SK-N-SH treated with all-trans-retinoic acid at 6 μM for 48 hours (cell line): ENCODE results near the gene PLPP3.

Experiments
- ATAC-seq: fragments of 200-7000 bp; cut with Tn5 transposase; 3 replicates; pipeline ENCODE4 v1.9.1; 2020; ENCODE audit warnings: mild to moderate bottlenecking, moderate library complexity
- ARNTL ChIP-seq: fragments of 450-650 bp; formaldehyde crosslinking; IDR thresholded peaks from 2 replicates; pipeline ENCODE4 v1.5.0; 2020; ENCODE audit warnings: low read depth, mild to moderate bottlenecking, moderate library complexity, borderline replicate concordance
- BACH2 ChIP-seq: fragments of 250-450 bp; sonication (Bioruptor Pico); IDR thresholded peaks from 2 replicates; pipeline ENCODE4 v1.9.0; 2021; ENCODE audit warnings: mild to moderate bottlenecking, borderline replicate concordance
- CSDC2 ChIP-seq: fragments of 250-450 bp; sonication (Bioruptor Pico); IDR thresholded peaks from 2 replicates; pipeline ENCODE4 v1.5.0; 2020; ENCODE audit warnings: mild to moderate bottlenecking, moderate library complexity
- ESRRG ChIP-seq: fragments of 250-450 bp; sonication (Bioruptor Pico); IDR thresholded peaks from 2 replicates; pipeline ENCODE4 v1.6.1; 2021; ENCODE audit warnings: mild to moderate bottlenecking
- GLIS3 ChIP-seq: fragments of 250-450 bp; sonication (Bioruptor Pico); IDR thresholded peaks from 2 replicates; pipeline ENCODE4 v1.5.0; 2020; ENCODE audit warnings: mild to moderate bottlenecking, moderate library complexity
- ISL1 ChIP-seq: fragments of 250-450 bp; sonication (Bioruptor Pico); IDR thresholded peaks from 2 replicates; pipeline ENCODE4 v2.1.2; 2022; ENCODE audit warnings: mild to moderate bottlenecking, moderate library complexity
- OSR1 ChIP-seq: fragments of 250-450 bp; sonication (Bioruptor Pico); IDR thresholded peaks from 2 replicates; pipeline ENCODE4 v1.8.0; 2022; ENCODE audit warnings: moderate library complexity, mild to moderate bottlenecking, inconsistent platforms
- PPARA ChIP-seq: fragments of 250-450 bp; sonication (Bioruptor Pico); IDR thresholded peaks from 2 replicates; pipeline ENCODE4 v1.5.0; 2020; ENCODE audit warnings: mild to moderate bottlenecking, borderline replicate concordance
- RARB ChIP-seq: fragments of 250-450 bp; sonication (Bioruptor Pico); IDR thresholded peaks from 2 replicates; pipeline ENCODE4 v1.8.0; 2021; ENCODE audit warnings: mild to moderate bottlenecking, moderate library complexity
- TCF4 ChIP-seq: fragments of 250-450 bp; sonication (Bioruptor Pico); IDR thresholded peaks from 2 replicates; pipeline ENCODE4 v1.8.0; 2021; ENCODE audit warnings: mild to moderate bottlenecking, moderate library complexity, borderline replicate concordance
- TOX ChIP-seq: fragments of 250-450 bp; sonication (Bioruptor Pico); IDR thresholded peaks from 2 replicates; pipeline ENCODE4 v1.8.0; 2021; ENCODE audit warnings: mild to moderate bottlenecking, moderate library complexity, borderline replicate concordance
- ZC3H10 ChIP-seq: fragments of 250-450 bp; sonication (Bioruptor Pico); IDR thresholded peaks from 2 replicates; pipeline ENCODE4 v1.5.1; 2021; ENCODE audit warnings: mild to moderate bottlenecking, moderate library complexity
- ZFP3 ChIP-seq: fragments of 250-450 bp; sonication (Bioruptor Pico); IDR thresholded peaks from 2 replicates; pipeline ENCODE4 v1.5.0; 2020; ENCODE audit warnings: mild to moderate bottlenecking, moderate library complexity
- ZFP30 ChIP-seq: fragments of 450-650 bp; formaldehyde crosslinking; IDR thresholded peaks from 2 replicates; pipeline ENCODE4 v1.5.0; 2022; ENCODE audit warnings: mild to moderate bottlenecking, moderate library complexity
- ZNF70 ChIP-seq: fragments of 450-650 bp; formaldehyde crosslinking; IDR thresholded peaks from 2 replicates; pipeline ENCODE4 v1.5.0; 2020; ENCODE audit warnings: mild to moderate bottlenecking, moderate library complexity
- ZNF8 ChIP-seq: fragments of 450-650 bp; formaldehyde crosslinking; IDR thresholded peaks from 2 replicates; pipeline ENCODE4 v1.5.0; 2020; ENCODE audit warnings: mild to moderate bottlenecking, moderate library complexity
- TF ChIP-seq, protein P1 (sequence below): fragments of 250-450 bp; sonication (Bioruptor Pico); IDR thresholded peaks from 2 replicates; pipeline ENCODE4 v1.8.0; 2021; ENCODE audit warnings: low read depth, mild to moderate bottlenecking, moderate library complexity, borderline replicate concordance
- TF ChIP-seq, protein P2 (sequence below): fragments of 250-450 bp; sonication (Bioruptor Pico); IDR thresholded peaks from 2 replicates; pipeline ENCODE4 v1.8.0; 2020; ENCODE audit warnings: mild to moderate bottlenecking, moderate library complexity, borderline replicate concordance
- TF ChIP-seq, protein P3 (sequence below): fragments of 250-450 bp; sonication (Bioruptor Pico); IDR thresholded peaks from 2 replicates; pipeline ENCODE4 v1.5.1; 2020; ENCODE audit warnings: low read depth, mild to moderate bottlenecking, moderate library complexity
- TF ChIP-seq, protein P4 (sequence below): fragments of 250-450 bp; sonication (Bioruptor Pico); IDR thresholded peaks from 2 replicates; pipeline ENCODE4 v1.5.1; 2021; ENCODE audit warnings: mild to moderate bottlenecking, moderate library complexity

The PLPP3 gene

DNA sequence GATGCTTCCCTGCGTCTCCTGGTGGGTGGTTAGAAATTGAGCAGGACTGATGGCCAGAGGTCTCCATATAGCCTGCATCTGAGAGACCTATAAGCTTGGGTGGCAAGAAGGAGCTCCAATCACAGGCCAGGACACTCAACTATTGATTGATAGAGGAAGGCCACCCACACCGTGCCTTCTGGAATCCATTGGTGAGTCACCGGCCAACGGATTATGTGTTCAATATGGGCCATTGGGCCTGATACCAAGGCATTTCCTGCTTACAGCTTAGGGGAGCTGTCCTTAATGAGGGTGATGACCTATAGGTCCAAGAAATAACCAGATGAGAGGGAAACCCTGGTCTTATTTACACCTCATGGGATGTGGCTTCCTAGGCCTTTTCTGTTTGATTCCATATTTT lies 115.1 kb downstream of the PLPP3 start:
- TF ChIP-seq, protein P1, sequence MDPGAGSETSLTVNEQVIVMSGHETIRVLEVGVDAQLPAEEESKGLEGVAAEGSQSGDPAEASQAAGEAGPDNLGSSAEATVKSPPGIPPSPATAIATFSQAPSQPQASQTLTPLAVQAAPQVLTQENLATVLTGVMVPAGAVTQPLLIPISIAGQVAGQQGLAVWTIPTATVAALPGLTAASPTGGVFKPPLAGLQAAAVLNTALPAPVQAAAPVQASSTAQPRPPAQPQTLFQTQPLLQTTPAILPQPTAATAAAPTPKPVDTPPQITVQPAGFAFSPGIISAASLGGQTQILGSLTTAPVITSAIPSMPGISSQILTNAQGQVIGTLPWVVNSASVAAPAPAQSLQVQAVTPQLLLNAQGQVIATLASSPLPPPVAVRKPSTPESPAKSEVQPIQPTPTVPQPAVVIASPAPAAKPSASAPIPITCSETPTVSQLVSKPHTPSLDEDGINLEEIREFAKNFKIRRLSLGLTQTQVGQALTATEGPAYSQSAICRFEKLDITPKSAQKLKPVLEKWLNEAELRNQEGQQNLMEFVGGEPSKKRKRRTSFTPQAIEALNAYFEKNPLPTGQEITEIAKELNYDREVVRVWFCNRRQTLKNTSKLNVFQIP: no peak
- TF ChIP-seq RARB: no peak
- ATAC-seq: no peak

DNA sequence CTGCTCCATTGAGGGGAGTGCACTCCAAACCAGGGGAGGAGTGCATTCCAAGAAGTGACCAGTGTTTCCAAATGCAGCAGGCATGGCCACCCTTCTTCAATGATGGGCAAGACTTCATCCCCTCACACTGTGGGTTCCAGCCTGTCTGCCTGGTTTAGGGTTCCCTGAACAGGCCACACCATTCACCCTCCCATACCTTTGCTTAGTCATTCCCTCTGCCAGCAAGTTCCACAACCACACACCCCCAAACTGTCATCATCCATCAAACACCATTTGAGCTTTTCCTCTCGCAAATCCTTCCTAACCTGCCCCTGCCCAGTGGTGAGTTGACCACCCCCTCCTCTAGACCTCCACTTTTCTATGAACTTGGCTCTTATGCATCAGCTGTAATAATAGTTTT lies 116.0 kb downstream of the PLPP3 start:
- TF ChIP-seq ZC3H10 (CRISPR knock-in tag): no peak
- no peak for ATAC-seq

DNA sequence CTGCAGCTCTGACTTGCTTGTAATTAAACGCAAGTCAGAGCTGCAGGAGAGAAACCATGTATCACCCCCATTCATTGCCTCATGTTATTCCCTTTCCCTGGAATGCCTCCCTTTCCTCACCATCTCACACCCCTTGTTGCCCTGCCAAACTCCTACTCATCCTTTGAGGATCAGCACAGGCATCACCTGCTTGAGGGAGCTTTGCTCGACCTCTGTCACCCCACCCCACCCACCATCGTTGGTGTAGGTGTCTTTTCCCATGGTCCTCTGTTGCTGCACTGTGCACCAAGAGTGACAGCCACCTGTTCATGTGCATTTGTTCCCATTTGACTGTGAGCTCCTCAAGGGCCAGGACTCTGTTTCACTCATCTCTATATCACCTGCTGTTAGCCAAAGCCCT lies 117.2 kb downstream of the PLPP3 start:
- TF ChIP-seq, protein P2, sequence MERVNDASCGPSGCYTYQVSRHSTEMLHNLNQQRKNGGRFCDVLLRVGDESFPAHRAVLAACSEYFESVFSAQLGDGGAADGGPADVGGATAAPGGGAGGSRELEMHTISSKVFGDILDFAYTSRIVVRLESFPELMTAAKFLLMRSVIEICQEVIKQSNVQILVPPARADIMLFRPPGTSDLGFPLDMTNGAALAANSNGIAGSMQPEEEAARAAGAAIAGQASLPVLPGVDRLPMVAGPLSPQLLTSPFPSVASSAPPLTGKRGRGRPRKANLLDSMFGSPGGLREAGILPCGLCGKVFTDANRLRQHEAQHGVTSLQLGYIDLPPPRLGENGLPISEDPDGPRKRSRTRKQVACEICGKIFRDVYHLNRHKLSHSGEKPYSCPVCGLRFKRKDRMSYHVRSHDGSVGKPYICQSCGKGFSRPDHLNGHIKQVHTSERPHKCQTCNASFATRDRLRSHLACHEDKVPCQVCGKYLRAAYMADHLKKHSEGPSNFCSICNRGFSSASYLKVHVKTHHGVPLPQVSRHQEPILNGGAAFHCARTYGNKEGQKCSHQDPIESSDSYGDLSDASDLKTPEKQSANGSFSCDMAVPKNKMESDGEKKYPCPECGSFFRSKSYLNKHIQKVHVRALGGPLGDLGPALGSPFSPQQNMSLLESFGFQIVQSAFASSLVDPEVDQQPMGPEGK (CRISPR knock-in tag): no peak
- TF ChIP-seq ARNTL (CRISPR knock-in tag) (no peak), CSDC2 (CRISPR knock-in tag) (no peak), ZNF70 (CRISPR knock-in tag) (no peak), ESRRG (CRISPR knock-in tag) (no peak), ZFP3 (CRISPR knock-in tag) (no peak), OSR1 (no peak), ZNF8 (no peak), ZC3H10 (CRISPR knock-in tag) (no peak), BACH2 (no peak), GLIS3 (CRISPR knock-in tag) (no peak)
- TF ChIP-seq, protein P3, sequence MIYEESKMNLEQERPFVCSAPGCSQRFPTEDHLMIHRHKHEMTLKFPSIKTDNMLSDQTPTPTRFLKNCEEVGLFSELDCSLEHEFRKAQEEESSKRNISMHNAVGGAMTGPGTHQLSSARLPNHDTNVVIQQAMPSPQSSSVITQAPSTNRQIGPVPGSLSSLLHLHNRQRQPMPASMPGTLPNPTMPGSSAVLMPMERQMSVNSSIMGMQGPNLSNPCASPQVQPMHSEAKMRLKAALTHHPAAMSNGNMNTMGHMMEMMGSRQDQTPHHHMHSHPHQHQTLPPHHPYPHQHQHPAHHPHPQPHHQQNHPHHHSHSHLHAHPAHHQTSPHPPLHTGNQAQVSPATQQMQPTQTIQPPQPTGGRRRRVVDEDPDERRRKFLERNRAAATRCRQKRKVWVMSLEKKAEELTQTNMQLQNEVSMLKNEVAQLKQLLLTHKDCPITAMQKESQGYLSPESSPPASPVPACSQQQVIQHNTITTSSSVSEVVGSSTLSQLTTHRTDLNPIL (CRISPR knock-in tag): no peak
- TF ChIP-seq, protein P1: no peak
- TF ChIP-seq, all 23 proteins: peak for 0
- ATAC-seq: no peak

DNA sequence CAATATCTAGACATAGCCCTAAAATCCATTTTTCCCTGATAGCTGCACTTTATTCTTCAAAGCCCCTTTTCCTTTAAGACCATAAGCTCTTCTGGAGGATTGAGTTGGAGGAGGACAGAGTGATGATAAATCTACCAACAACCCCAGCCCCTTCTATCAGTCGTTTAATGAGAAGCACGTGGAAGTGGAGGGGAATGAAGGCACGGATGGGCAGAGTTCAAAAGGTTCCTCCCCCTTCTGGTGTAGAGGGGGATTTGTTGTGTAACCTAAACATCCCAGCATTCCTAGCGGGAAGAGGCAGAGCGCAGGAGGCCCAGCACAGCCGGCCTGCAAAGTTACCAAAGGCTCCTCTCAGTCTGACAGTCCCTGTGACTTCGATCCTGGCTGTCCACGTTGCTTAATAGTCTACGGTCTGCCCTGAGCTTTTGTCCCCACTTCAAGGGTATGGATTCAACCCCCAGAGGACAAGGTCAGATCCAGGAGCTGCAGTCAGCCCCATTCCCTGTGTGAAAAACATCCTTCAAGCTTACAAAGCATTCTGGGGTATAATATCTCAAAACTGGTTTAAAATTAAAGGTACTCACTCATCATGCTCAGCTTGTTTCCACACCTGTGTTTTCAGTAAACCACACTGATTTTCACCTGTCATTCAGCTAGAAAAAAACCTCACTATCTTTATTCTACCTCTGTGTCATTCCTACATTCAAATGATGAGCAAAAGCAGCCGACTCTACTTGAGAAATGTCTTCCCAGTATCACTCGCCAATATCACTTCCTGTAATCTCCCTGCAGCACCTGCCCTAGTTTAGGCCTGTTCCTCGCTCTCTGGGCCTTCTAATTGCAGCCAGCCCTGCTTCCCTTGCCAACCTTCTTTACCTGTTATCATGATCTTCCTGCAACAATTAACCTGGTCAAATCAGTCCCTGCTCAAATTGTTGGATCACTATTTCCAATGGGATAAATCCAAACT lies 117.9 kb downstream of the PLPP3 start:
- TF ChIP-seq ISL1 (CRISPR knock-in tag) (no peak), OSR1 (no peak), TCF4 (no peak), TOX (CRISPR knock-in tag) (no peak), ZNF8 (no peak), BACH2 (no peak), ARNTL (CRISPR knock-in tag) (no peak), PPARA (no peak), ZNF70 (CRISPR knock-in tag) (no peak)
- TF ChIP-seq, protein P4, sequence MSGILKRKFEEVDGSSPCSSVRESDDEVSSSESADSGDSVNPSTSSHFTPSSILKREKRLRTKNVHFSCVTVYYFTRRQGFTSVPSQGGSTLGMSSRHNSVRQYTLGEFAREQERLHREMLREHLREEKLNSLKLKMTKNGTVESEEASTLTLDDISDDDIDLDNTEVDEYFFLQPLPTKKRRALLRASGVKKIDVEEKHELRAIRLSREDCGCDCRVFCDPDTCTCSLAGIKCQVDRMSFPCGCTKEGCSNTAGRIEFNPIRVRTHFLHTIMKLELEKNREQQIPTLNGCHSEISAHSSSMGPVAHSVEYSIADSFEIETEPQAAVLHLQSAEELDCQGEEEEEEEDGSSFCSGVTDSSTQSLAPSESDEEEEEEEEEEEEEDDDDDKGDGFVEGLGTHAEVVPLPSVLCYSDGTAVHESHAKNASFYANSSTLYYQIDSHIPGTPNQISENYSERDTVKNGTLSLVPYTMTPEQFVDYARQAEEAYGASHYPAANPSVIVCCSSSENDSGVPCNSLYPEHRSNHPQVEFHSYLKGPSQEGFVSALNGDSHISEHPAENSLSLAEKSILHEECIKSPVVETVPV (CRISPR knock-in tag): no peak
- no peak for ATAC-seq

DNA sequence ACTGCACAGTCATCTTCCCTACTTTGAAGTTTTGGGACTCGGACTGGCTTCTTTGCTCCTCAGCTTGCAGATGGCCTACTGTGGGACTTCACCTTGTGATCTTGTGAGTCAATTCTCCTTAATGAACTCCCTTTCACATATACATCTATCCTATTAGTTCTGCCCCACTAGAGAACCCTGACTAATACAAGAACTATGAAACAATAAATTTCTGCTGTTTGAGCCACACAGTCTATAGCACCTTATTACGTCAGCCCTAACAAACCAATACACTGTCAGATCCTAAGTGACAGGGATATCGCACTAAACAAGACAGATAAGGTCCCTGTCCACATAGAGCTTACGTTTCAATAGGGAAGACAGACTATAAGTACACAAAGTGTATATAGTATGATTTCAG lies 120.1 kb downstream of the PLPP3 start:
- TF ChIP-seq ISL1 (CRISPR knock-in tag) (no peak), RARB (no peak), TOX (CRISPR knock-in tag) (no peak), OSR1 (no peak), ZFP3 (CRISPR knock-in tag) (no peak), ZFP30 (CRISPR knock-in tag) (no peak), CSDC2 (CRISPR knock-in tag) (no peak), BACH2 (no peak), ZNF8 (no peak), ZC3H10 (CRISPR knock-in tag) (no peak)
- TF ChIP-seq, protein P4 (CRISPR knock-in tag): no peak
- TF ChIP-seq, protein P2 (CRISPR knock-in tag): no peak
- ATAC-seq: no peak
